Measurements from ENCODE around the gene KIF26A.

The KIF26A gene

GRCh38 chr14:104138098-104138717, at the start of gene KIF26A:
TSS of gene KIF26A (plus strand) at chr14:104138587. CDS start at chr14:104138723, 136 bp downstream.
- no peak for DNase-seq

- no peak for DNase-seq
These were observed 48.2 kb upstream of the KIF26A start for GRCh38 chr14:104090071-104090748.

GRCh38 chr14:104091061-104091926, 47.1 kb upstream of the KIF26A start:
- DNase-seq: no peak

- no peak for DNase-seq
These were observed 46.2 kb upstream of the KIF26A start for GRCh38 chr14:104091927-104092771.

- DNase-seq: no peak
These were observed 45.4 kb upstream of the KIF26A start for GRCh38 chr14:104092931-104093365.

- DNase-seq: no peak
These were observed 44.9 kb upstream of the KIF26A start for GRCh38 chr14:104093366-104094055.

- DNase-seq: no peak
These were observed 44.2 kb upstream of the KIF26A start for GRCh38 chr14:104094056-104094708.

GRCh38 chr14:104094709-104095425, 43.5 kb upstream of the KIF26A start:
- DNase-seq: peak; percentile 24

- no peak for DNase-seq
These were observed 42.7 kb upstream of the KIF26A start for GRCh38 chr14:104095426-104096310.

- no peak for DNase-seq
These were observed 42.1 kb upstream of the KIF26A start for GRCh38 chr14:104096318-104096717.

GRCh38 chr14:104096751-104097700, 41.4 kb upstream of the KIF26A start:
- no peak for DNase-seq

GRCh38 chr14:104098272-104099095, 39.9 kb upstream of the KIF26A start:
- no peak for DNase-seq

GRCh38 chr14:104099096-104100041, 39.0 kb upstream of the KIF26A start:
- no peak for DNase-seq

GRCh38 chr14:104100171-104101085, 38.0 kb upstream of the KIF26A start:
- DNase-seq: no peak

GRCh38 chr14:104101086-104101621, 37.2 kb upstream of the KIF26A start:
- no peak for DNase-seq
